GM10248 (cell line): ENCODE results near the gene CRYGB.

Experiments
- CTCF ChIA-PET: fragments of 300-600 bp; sonication (Branson Sonifier 250); formaldehyde crosslinking; extraction: SDS; loops from one replicate; lab custom pipeline; 2021; ENCODE audit warnings: antibody characterized with exemption; lab: Yijun Ruan, JAX
- POLR2A ChIA-PET: fragments of 350-650 bp; sonication (Branson Sonifier 250); formaldehyde crosslinking; extraction: SDS; loops from one replicate; lab custom pipeline; 2020; ENCODE audit warnings: antibody characterized with exemption; lab: Yijun Ruan, JAX
- DNase-seq: peaks from one replicate; pipeline ENCODE4 v3.0.0; 2012; ENCODE audit errors: extremely low spot score
- CTCF ChIP-seq: IDR thresholded peaks from 2 replicates; pipeline ENCODE4 v1.5.1; 2012; ENCODE audit warnings: mild to moderate bottlenecking, low read depth; ENCODE audit errors: extremely low read depth, missing control alignments, control extremely low read depth

Gene CRYGB

GRCh38 chr2:208153156-208153555 is 7.2 kb upstream of the CRYGB start:
- no peak for TF ChIP-seq CTCF
- ChIA-PET POLR2A (no interaction called here), CTCF (interaction anchor here (1.8 to 5.6 kb wide), 2 partner anchors 10 to 22 kb away, joined by 4 to 22 read pairs; no protein-coding TSS in a partner anchor)
- no peak for DNase-seq

- ChIA-PET CTCF (no interaction called here), POLR2A (no interaction called here)
- DNase-seq, result no peak
- TF ChIP-seq CTCF, result no peak
Observed at GRCh38 chr2:208150956-208151355, 5.0 kb upstream of the CRYGB start.

GRCh38 chr2:208150094-208150493 is 4.1 kb upstream of the CRYGB start:
- no peak for DNase-seq
- ChIA-PET CTCF (interaction anchor here (1.3 to 1.4 kb wide), 2 partner anchors 8 to 26 kb away, joined by 3 to 4 read pairs; no protein-coding TSS in a partner anchor), POLR2A (no interaction called here)
- no peak for TF ChIP-seq CTCF

- CTCF ChIA-PET, result interaction anchor here (0.7 to 1.4 kb wide), 3 partner anchors 9 to 27 kb away, joined by 3 to 4 read pairs (median 3); partner anchors contain the start of gene CRYGA
- POLR2A ChIA-PET, result no interaction called here
- no peak for DNase-seq
- no peak for TF ChIP-seq CTCF
Observed at GRCh38 chr2:208148803-208149202, 2.8 kb upstream of the CRYGB start.

- TF ChIP-seq CTCF, result no peak
- DNase-seq, result no peak
- POLR2A ChIA-PET, result no interaction called here
- CTCF ChIA-PET, result interaction anchor here (0.9 kb wide), 1 partner anchor 11 kb away, joined by 3 read pairs; no protein-coding TSS in a partner anchor
Observed at GRCh38 chr2:208147759-208148158, 1.8 kb upstream of the CRYGB start.

- no peak for DNase-seq
- no peak for TF ChIP-seq CTCF
- ChIA-PET POLR2A (no interaction called here), CTCF (interaction anchor here (0.9 kb wide), 1 partner anchor 10 kb away, joined by 3 read pairs; no protein-coding TSS in a partner anchor)
Observed at GRCh38 chr2:208147008-208147407, 1.1 kb upstream of the CRYGB start.
